Measurements from ENCODE around the gene IQGAP1. TPM values are rescaled to one million over a fixed set of nuclear protein-coding genes. Genes with fewer than 3 reads are reported as not detected.
A peak's percentile ranks its signal among the peaks of the same experiment; 100 is the strongest.

The IQGAP1 gene
- total RNA-seq, 4 donors from 2014 or later, result 162 to 334 (median 168) TPM

DNA sequence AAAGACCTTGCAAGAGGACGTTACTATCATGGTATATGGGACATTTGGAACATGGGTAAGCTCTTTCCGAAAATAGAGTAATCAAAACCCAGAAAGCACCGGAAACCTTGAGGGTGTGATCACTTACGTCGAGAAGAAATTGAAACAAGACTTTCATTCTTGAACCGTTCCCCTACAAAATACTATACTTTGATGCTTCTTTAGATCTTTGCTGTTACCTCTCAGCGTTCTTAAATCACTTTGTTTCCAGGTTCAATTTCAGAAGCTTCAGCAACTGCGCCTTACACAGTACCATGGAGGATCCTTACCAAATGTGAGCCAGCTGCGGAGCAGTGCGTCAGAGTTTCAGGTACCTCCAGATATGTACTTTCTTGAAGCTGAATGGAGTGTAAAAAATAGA lies 151.7 kb downstream of the IQGAP1 start:
- Histone ChIP-seq H3K36me3 (no peaks in the 10 kb centered on the region), H3K4me3 (no peak overlapping the region), H3K27me3 (no peaks in the 10 kb centered on the region), H3K9me3 (no peaks in the 10 kb centered on the region), H3K4me1 (no peaks in the 10 kb centered on the region), H3K27ac (peak overlapping the region in 1 of 4 donors; percentile 34)
- TF ChIP-seq POLR2A (IDR thresholded peaks at IDR 0.05) (no peak), CTCF (IDR thresholded peaks at IDR 0.05) (no peak)
- no peak for DNase-seq

GRCh38 chr15:90540768-90541167 lies 152.7 kb downstream of the IQGAP1 start:
- Histone ChIP-seq H3K27me3 (no peaks in the 10 kb centered on the region), H3K36me3 (no peaks in the 10 kb centered on the region), H3K4me3 (no peak overlapping the region), H3K4me1 (no peaks in the 10 kb centered on the region), H3K27ac (no peak overlapping the region), H3K9me3 (no peaks in the 10 kb centered on the region)
- no peak for TF ChIP-seq CTCF (IDR thresholded peaks at IDR 0.05)
- TF ChIP-seq POLR2A (IDR thresholded peaks at IDR 0.05), result no peak
- no peak for DNase-seq

DNA sequence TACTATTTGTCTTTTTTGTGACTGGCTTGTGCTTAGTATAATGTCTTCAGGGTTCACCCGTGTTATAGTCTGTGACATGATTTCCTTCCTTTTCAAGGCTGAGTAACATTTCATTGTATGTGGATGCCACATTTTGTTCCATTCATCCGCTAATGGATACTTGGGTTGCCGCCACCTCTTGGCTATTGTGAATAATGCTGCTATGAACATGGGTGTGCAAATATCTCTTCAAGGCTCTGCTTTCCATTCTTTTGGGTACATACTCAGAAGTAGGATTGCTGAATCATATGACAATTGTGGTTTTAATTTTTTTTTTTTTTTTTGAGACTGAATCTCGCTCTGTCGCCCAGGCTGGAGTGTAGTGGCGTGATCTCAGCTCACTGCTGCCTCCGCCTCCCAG lies 157.1 kb downstream of the IQGAP1 start:
- Histone ChIP-seq H3K4me3 (no peak overlapping the region), H3K27me3 (no peaks in the 10 kb centered on the region), H3K36me3 (no peaks in the 10 kb centered on the region), H3K27ac (no peak overlapping the region), H3K9me3 (no peaks in the 10 kb centered on the region), H3K4me1 (no peaks in the 10 kb centered on the region)
- no peak for DNase-seq
- TF ChIP-seq CTCF (IDR thresholded peaks at IDR 0.05) (no peak), POLR2A (IDR thresholded peaks at IDR 0.05) (no peak)

DNA sequence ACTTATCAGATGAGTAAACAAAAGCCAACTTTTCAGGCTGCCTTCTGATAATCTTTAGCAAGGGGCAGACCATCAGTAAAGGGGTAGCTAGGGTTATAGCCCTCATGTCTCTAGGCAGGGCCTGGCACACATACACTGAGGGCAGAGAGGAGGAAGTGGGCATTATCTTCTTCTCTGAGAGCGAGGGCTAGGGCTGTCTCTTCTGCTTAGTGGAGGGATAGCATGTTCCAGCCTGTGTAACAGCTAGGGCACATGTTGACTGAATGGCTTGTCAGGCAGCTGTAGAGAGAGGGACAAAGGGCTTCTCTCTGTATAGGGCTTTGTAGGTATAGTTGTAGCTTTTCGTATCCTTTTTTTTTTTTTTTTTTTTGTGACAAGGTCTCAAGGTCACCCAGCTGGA lies 159.5 kb downstream of the IQGAP1 start:
- H3K4me1 ChIP-seq, result no peaks in the 10 kb centered on the region
- H3K9me3 ChIP-seq, result no peaks in the 10 kb centered on the region
- H3K27me3 ChIP-seq, result no peaks in the 10 kb centered on the region
- no peak for TF ChIP-seq CTCF (IDR thresholded peaks at IDR 0.05)
- TF ChIP-seq POLR2A (IDR thresholded peaks at IDR 0.05), result no peak
- H3K4me3 ChIP-seq, result no peak overlapping the region
- H3K36me3 ChIP-seq, result no peaks in the 10 kb centered on the region
- H3K27ac ChIP-seq, result no peak overlapping the region
- DNase-seq, result no peak

GRCh38 chr15:90550919-90551318 lies 162.9 kb downstream of the IQGAP1 start:
- peak overlapping the region in 1 of 4 donors; percentile 56 for H3K27ac ChIP-seq
- no peaks in the 10 kb centered on the region for H3K27me3 ChIP-seq
- H3K4me3 ChIP-seq, result no peak overlapping the region
- no peaks in the 10 kb centered on the region for H3K4me1 ChIP-seq
- no peak for DNase-seq
- H3K9me3 ChIP-seq, result no peaks in the 10 kb centered on the region
- H3K36me3 ChIP-seq, result no peaks in the 10 kb centered on the region
- TF ChIP-seq CTCF (IDR thresholded peaks at IDR 0.05) (no peak), POLR2A (IDR thresholded peaks at IDR 0.05) (no peak)

Small RNAs within 50 kb of the gene (small RNA-seq; reads per million reads assigned to genes)
- 0 reads per million in 2 donors for gene NDUFA3P4

Other genes starting within 250 kb of the IQGAP1 start
- gene SEMA4B, start 186.9 kb upstream of the IQGAP1 start, total RNA-seq, result 100 to 1,000 TPM in 2 of 4 donors, 10 to 100 TPM in 2; 63.2 to 147 (median 91.3) TPM
- gene CIB1, start 154.3 kb upstream of the IQGAP1 start, total RNA-seq, result 100 to 1,000 TPM in 3 of 4 donors, 10 to 100 TPM in 1; 71.0 to 166 (median 130) TPM
- gene GDPGP1, start 154.0 kb upstream of the IQGAP1 start, total RNA-seq, result 10 to 100 TPM in 3 of 4 donors, 1 to 10 TPM in 1; 8.3 to 24.0 (median 19.6) TPM
- gene TTLL13, start 138.7 kb upstream of the IQGAP1 start, total RNA-seq, result not detected
- gene NGRN, start 122.6 kb upstream of the IQGAP1 start, total RNA-seq, result 10 to 100 TPM; 33.5 to 48.7 (median 39.2) TPM
- gene ZNF774, start 36.0 kb upstream of the IQGAP1 start, total RNA-seq, result 10 to 100 TPM in 1 of 4 donors, 1 to 10 TPM in 3; 4.0 to 11.7 (median 8.7) TPM
- 10 to 100 TPM; 19.8 to 33.1 (median 25.9) TPM for gene CRTC3, start 141.7 kb downstream of the IQGAP1 start, total RNA-seq

Data from Peyer's patch (tissue), 4 donors.